ENCODE results near the gene SENP8.
"Not testable (repeated sequence)": the region's sequence is repeated elsewhere in the genome, so short reads cannot be mapped to it uniquely, and the experiment has no call there.

SENP8 gene

GRCh38 chr15:72155635-72156616, 37.7 kb downstream of the SENP8 start:
- peak; percentile 46 for DNase-seq

GRCh38 chr15:72156928-72157327, 38.7 kb downstream of the SENP8 start:
- DNase-seq: no peak

- no peak for DNase-seq
These were observed 42.6 kb downstream of the SENP8 start for GRCh38 chr15:72160696-72161245.

- DNase-seq: no peak
These were observed 43.3 kb downstream of the SENP8 start for GRCh38 chr15:72161361-72162132.

GRCh38 chr15:72162569-72162968, 44.4 kb downstream of the SENP8 start:
- DNase-seq: no peak

- DNase-seq: no peak
These were observed 45.5 kb downstream of the SENP8 start for GRCh38 chr15:72163719-72164118.

GRCh38 chr15:72166716-72167417, 48.7 kb downstream of the SENP8 start:
- DNase-seq: no peak

GRCh38 chr15:72167445-72167844, 49.2 kb downstream of the SENP8 start:
- DNase-seq: no peak

GRCh38 chr15:72168131-72168807, 50.1 kb downstream of the SENP8 start:
- DNase-seq: peak; percentile 56

GRCh38 chr15:72168808-72169190, 50.6 kb downstream of the SENP8 start:
- no peak for DNase-seq

GRCh38 chr15:72169236-72169920, 51.2 kb downstream of the SENP8 start:
- DNase-seq: no peak

GRCh38 chr15:72169921-72170611, 51.9 kb downstream of the SENP8 start:
- DNase-seq: no peak

GRCh38 chr15:72170691-72171090, 52.5 kb downstream of the SENP8 start:
- DNase-seq: no peak

GRCh38 chr15:72171978-72172377, 53.8 kb downstream of the SENP8 start:
- DNase-seq: not testable (repeated sequence)

GRCh38 chr15:72172796-72173195, 54.6 kb downstream of the SENP8 start:
- DNase-seq: no peak

- DNase-seq: no peak
These were observed 55.2 kb downstream of the SENP8 start for GRCh38 chr15:72173401-72173800.

GRCh38 chr15:72173864-72174550, 55.8 kb downstream of the SENP8 start:
- no peak for DNase-seq

GRCh38 chr15:72174551-72175165, 56.5 kb downstream of the SENP8 start:
- no peak for DNase-seq

GRCh38 chr15:72175186-72176044, 57.2 kb downstream of the SENP8 start:
- no peak for DNase-seq
